Activated CD4-positive, alpha-beta T cell treated with anti-CD3 and anti-CD28 coated beads for 24 hours (primary cell): Measurements from ENCODE around the gene CLIP2.
A peak's percentile ranks its signal among the peaks of the same experiment; 100 is the strongest.
"Not testable (repeated sequence)": the region's sequence is repeated elsewhere in the genome, so short reads cannot be mapped to it uniquely, and the experiment has no call there.

ENCODE experiments used
- DNase-seq, 2 donors: peaks; one replicate each; pipeline ENCODE4 v3.0.0-alpha.2; 2020; ENCODE audit warnings: low read depth in 2 of 2

The CLIP2 gene

DNA sequence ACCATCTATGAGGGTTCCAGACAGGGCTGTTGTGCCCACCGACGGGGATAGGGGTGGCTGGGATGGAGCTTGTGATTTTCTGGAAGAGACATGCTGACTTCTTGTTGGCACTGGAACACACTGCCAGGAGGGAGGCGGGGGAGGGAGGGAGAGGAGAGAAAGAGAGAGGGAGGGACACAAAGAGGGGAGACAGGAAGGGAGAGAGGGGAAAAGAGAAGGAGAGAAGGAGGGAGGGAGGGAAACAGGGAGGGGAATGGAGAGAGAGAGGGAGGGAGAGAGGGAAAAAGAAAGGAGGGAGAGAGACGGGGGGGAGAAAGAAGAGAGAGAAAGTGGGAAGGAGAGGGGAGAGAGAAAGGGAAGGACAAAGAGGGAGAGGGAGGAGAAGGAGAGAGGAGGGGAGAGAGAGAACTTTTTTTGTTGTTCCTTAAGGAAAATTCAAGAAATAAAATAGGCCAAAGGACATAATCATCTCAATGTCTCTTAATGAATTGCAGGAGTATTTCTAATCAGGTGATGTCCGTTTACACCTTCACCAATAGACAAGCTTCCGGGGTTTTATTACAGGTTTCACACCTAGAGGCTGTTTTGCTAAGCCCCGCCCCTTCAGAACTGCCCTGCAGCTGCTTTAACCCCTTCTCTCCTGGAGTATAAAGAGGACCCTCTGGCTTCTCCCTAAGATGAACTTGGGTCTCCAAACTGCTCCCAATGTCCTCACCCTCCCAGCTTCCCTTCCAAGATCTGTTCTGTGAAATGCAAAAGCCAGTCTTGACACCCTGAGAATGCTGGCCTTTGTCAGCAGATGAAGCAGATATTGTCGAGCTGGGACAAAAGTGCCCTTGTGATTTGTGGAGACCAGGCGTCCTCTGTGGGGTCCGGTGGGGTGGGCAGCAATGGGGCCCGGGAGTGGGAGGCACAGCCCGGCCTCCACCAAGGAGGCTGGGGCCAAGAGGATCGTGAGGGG is 82.5 kb downstream of the CLIP2 start:
- no peak for DNase-seq

DNA sequence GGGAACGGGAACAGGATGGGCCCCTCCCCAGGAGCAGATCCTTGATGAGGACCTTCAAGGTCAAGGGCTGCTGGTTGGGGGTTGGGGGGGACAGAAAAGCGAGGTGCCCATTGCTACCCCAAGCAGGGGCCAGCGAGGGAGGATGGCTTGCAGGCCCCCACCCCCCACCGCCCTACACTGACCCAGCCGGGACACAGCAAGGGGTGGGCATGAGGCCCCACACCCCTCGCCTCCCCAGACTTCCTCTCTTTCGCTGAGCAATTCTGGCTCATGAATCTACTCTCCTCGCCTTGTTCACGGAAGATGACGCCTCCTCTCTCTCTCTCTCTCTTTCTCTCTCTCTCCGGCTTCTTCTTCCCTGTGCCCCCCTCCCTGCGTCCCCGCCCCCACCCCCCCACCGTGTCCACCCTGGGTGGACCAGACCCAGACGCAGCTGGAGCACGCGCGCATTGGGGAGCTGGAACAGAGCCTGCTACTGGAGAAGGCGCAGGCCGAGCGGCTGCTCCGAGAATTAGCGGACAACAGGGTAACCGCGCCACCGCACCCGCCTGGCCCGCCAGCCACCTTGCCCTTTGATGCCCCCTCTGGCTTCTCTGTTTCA is 83.4 kb downstream of the CLIP2 start:
- no peak for DNase-seq

DNA sequence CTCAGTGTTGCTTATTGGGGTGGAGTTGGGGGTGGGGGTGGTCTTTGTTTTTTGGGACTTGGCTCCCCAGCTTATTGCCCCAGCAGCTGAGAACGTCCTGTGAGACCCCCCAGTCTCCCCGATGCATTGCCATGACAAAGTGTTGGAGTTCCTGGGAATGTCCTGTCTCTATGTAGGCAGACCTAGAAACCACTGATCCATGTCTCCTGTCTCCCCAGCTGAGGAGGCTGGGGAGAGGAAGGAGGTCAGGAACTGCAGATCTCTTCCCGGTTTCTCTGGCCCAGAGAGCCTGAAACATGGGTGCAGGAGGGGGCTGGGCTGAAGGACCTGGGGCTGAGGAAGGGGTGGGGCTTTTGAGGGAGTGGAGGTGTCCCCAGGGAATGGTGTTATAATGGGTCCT is 84.3 kb downstream of the CLIP2 start:
- DNase-seq = no peak

DNA sequence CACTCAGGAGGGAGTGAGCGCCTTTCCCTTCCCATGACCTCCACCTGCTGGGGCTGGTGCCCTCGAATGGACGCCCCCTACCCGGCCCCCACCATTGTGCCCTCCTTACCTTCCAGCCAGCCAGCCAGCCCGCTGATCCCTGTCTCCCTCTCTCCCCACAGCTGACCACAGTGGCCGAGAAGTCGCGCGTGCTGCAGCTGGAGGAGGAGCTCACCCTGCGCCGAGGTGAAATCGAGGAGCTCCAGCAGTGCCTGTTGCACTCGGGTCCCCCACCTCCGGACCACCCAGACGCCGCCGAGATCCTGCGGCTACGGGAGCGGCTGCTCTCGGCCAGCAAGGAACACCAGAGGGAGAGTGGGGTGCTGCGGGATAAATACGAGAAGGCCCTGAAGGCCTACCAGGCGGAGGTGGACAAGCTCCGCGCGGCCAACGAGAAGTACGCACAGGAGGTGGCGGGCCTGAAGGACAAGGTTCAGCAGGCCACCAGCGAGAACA is 86.6 kb downstream of the CLIP2 start:
- no peak for DNase-seq

DNA sequence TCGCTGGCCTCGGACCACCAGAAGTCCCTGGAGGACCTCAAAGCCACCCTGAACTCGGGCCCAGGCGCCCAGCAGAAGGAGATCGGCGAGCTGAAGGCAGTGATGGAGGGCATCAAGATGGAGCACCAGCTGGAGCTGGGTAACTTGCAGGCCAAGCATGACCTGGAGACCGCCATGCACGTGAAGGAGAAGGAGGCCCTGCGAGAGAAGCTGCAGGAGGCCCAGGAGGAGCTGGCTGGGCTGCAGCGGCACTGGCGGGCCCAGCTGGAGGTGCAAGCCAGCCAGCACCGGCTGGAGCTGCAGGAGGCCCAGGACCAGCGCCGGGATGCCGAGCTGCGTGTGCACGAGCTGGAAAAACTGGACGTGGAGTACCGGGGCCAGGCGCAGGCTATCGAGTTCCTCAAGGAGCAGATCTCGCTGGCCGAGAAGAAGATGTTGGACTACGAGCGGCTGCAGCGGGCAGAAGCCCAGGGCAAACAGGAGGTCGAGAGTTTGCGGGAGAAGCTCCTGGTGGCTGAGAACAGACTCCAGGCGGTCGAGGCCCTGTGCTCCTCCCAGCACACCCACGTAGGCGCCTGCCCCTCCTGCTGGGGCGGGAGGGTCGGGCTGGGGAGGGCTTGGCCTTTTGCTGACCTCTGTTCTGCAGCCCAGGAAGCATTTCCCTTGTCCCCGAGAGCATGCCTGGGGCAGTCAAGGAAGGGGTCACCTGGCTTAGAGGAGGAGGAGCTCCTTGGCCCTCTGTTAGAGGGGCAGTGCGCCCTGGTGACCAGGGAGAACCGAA is 87.2 kb downstream of the CLIP2 start:
- no peak for DNase-seq

DNA sequence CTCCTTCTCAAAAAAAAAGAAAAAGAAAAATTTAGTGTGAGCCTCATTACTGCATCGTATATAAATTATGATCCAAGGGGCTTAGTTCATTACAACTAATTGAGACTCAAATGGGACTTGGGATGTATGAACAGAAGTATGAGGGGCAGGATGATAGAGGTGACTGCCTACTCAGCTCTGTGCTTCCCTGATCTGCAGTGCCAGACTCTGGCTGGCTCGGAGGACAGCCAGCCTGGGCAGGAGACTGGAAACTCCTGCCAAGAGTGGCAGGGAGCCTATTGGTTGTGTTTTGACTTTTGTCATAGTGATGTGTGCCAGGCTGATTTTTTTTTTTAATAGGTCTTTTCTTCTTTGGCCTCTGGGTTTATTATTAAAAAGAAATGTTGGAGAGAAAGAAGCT is 90.7 kb downstream of the CLIP2 start:
- DNase-seq = no peak

DNA sequence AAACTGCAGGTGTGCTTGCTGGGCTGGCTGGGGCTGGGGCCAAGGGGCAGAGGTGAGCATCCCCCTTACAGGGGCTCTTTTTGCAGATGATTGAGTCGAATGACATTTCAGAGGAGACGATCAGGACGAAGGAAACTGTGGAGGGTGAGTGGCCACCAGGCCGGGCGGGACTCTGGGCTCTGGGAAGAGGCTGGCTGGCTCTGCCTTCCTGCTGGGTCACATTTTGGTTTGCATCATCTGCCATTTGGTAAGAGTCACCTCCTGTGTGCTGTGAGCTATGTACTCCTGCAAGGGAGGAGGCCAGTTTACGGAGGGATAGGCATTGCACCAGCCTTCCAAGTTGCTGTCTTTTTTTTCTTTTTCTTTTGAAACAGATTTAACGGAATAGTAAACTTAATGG is 91.5 kb downstream of the CLIP2 start:
- DNase-seq = no peak

DNA sequence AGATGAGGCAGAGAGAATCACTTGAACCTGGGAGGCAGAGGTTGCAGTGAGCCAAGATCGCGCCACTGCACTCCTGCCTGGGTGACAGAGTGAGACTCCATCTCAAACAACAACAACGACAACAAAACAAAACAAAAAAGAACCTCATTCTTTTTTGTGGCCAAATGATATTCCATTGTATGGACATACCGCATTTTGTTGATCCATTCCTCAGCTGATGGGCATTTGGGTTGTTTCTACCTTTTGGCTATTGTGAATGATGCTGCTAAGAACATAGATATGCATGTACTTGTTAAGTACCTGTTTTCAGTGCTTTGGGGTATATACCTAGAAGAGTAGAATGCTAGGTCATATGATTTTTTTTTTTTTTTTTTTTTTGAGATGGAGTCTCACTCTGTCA is 94.9 kb downstream of the CLIP2 start:
- DNase-seq = not testable (repeated sequence)

DNA sequence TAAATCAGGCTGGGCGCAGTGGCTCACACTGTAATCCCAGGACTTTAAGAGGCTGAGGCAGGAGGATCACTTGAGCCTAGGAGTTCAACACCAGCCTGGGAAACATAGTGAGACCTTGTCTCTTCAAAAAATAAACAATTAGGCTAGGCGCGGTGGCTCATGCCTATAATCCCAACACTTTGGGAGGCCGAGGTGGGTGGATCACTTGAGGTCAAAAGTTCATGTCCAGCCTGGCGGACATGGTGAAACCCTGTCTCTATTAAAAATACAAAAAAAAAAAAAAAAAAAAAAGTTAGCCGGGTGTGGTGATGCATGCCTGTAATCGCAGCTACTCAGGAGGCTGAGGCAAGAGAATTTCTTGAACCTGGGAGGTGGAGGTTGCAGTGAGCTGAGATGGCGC is 95.6 kb downstream of the CLIP2 start:
- DNase-seq = not testable (repeated sequence)

DNA sequence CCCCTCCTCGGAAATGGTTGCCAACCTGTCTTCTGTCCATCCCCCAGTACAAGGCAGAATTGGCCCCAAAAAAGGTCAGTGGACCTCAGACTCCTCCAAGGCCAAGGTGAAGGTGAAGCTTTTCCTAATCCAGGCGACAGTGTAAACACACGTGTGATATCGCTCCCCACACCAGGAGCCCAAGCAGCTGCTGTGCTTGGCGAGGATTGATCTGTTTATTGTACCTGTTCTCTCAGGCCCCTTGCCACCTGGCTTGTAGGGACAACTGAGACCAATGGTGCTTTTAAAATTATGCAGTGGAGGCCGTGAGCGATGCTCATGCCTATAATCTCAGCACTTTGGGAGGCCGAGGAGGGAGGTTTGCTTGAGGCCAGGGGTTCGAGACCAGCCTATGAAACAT is 98.4 kb downstream of the CLIP2 start:
- no peak for DNase-seq

DNA sequence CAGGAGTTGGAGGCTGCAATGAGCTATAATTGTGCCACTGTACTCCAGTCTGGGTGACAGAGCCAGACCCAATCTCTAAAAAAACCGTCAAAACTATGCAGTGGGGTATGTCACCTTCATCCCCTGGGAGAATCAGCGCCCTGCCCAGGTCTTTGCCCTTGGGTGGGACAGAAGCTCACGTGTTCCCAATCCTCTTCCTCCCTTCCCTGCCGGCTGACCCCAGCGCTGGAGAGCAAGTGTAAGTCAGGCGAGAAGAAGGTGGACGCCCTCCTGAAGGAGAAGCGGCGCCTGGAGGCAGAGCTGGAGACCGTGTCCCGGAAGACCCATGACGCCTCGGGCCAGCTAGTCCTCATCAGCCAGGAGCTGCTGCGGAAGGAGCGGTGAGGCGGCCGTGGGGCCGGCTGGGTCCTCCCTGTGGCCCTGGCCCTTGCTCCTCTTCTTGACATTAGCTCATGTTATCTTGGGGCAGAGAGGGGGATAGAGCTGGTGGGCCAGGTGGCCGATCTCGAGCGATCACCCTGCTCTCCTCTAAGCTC is 99.7 kb downstream of the CLIP2 start:
- no peak for DNase-seq

DNA sequence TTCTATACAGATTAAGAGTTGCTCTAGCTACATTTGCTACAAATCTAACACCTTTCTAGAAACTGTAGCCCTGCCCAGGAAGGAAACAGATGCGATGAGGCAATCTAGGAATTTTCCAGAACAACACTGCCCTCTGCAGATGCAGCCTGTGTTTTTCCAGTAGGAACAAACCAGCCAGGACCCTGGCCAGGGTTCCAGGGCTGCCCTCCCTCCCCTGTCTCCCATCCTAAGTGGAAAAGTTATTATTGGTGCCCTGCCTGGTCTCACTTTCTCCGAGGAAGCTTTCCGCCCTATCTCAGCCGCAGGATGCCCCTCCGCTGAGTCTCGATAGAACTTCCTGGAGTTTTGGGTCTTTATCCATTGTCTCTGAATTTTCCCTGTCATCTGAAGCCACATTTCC is 104.5 kb downstream of the CLIP2 start:
- DNase-seq = not testable (repeated sequence)

DNA sequence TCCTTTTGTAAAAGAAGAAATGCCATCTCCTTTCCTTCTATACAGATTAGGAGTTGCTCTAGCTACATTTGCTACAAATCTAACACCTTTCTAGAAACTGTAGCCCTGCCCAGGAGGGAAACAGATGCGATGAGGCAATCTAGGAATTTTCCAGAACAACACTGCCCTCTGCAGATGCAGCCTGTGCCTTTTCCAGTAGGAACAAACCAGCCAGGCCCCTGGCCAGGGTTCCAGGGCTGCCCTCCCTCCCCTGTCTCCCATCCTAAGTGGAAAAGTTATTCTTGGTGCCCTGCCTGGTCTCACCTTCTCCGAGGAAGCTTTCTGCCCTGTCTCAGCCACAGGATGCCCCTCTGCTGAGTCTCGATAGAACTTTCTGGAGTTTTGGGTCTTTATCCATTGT is 105.4 kb downstream of the CLIP2 start:
- DNase-seq = not testable (repeated sequence)

DNA sequence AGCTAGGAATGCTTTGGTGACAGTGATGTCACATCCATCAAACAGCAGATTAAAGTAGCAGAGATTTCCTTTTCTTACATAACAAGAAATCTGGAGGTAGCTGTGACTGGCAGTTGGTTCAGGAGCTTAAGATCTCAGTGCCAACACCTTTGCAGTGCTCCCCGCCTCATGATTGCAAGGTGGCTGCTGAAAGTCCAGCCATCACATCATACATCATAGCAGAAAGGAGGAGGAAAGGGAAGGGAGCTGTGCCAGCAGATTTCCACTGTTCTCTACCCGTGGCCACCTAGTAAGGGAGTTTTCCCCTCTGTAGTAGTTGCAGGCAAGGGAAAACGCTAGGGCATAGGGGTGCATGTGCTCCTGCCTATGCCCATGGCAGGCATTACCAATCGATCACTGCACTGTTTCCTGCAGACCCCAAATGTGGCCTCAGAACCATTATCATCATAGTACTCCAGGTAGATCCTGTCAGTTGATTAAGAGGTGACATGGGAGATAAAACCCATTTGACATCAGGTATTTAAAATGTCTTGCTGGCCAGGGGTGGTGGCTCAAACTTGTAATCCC is 106.6 kb downstream of the CLIP2 start:
- no peak for DNase-seq

DNA sequence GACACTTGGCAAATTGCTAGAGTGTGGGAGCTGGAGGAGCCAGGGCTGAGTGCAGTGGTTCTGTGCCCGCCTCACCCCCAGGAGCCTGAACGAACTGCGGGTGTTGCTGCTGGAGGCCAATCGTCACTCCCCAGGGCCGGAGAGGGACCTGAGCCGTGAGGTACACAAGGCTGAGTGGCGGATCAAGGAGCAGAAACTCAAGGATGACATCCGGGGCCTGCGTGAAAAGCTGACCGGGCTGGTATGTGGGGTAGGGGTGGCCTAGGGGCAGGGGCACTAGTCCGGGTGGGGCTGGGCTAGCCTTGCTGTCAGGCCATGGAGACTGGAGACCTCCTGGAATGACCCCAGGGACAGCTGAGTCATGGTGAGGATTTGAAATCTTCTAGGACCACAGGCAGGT is 107.8 kb downstream of the CLIP2 start:
- no peak for DNase-seq

DNA sequence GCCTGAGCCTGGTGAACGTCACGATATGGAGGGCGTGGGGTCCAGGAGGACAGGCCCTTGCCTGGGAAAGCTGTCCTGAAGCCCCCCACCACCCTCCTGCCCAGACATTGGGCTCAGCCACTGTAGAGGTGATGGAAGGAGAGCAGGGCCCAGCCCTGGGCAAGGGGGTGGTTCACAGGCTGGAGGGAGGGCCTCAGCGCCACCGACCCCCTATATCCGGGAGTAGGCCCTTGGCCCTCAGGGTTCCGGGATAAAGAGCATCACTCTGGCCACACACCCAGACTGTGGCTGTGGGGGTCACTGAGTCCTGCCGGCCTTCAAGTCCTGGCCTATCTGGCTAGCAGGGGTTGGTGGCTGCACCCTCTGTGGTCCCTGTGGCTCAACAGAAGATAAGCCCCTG is 109.2 kb downstream of the CLIP2 start:
- no peak for DNase-seq

DNA sequence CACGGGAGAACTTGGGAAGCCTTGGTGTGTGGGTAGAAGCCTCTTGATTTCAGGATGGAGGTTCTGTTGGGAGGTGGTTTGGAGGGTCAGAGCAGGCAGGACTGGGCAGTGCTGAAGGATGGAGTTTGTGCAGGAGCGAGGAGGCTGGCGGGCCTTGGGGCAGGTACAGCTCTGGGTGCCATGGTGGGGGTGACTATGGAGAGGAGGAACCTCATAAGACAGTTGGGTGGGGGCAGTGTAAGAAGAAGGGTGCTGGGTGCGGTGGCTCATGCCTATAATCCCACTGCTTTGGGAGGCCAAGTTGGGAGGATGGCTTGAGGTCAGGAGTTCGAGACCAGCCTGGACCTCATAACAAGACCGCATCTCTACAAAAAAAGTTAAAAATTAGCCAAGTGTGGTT is 109.8 kb downstream of the CLIP2 start:
- DNase-seq = no peak

DNA sequence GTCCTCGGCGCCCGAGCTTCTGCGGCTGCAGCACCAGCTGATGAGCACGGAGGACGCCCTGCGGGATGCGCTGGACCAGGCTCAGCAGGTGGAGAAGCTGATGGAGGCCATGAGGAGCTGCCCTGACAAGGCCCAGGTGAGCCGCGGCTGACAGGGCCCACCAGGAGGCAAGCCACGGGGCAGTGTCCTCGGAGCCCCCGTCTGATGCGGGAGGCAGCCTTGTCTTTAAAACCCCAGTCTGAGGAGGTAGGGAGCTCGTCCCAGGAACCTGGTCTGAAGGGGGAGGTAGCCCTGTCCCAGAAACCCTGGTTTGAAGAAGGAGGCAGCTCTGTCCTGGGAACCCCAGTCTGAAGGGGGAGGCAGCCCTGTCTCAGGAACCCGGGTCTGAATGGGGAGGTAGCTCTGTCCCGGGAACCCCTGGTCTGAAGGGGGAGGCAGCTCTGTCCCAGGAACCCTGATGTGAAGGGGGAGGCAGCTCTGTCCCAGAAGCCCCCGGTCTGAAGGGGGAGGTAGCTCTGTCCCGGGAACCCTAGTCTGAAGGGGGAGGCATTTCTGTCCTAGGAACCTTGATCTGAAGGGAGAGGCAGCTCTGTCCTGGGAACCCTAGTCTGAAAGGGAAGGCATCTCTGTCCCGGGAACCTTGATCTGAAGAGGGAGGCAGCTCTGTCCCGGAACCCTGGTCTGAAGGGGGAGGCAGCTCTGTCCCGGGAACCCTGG is 111.4 kb downstream of the CLIP2 start:
- DNase-seq = no peak

DNA sequence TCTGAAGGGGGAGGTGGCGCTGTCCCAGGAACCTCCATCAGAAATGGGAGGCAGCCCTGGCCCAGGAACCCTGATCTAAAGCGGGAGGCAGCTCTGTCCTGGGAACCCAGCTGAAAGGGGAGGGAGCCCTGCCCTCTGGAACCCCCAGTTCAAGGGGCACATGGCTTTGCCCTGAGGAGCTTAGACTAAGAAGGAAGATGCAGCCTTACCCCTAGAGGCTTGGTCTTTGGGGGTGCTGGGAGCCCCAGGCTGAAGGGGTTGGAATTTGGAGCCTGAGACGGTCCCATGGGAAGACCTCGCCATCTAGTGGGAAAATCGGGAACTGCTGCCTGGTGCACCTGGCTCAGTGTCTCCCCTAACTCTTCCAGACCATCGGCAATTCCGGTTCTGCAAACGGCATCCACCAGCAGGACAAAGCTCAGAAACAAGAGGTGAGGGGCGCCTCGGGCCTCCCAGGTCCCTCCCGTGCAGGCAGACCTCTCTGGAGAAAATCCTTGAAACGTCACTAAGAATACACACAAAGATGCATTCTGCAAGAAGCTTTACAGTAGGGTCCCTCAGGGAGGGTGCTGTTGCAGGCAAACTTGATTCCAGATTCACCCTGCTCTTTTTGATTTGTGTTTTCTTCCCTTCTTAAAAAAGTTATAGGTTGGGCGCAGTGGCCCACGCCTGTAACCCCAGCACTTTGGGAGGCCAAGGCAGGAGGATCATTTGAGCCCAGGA is 112.1 kb downstream of the CLIP2 start:
- DNase-seq = peak; percentile 74 to 75

DNA sequence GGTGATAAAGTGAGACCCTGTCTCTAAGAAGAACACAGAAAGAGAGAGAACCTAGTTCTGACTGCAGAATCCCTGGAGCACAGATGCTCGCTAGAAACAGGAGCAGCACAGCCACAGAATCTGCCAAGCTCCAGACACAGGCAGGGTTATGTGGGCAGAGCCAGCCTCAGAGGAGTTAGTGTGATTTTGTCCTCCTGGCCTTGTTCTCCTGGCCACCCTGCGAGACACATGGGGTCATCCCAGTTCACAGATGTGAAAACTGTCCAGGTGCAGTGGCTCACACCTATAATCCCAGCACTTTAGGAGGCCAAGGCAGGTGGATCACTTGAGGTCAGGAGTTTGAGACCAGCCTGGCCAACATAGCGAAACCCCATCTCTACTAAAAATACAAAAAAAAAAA is 113.5 kb downstream of the CLIP2 start:
- not testable (repeated sequence) for DNase-seq
